Measurements from ENCODE around the gene COL1A1. TPM values are rescaled to one million over a fixed set of nuclear protein-coding genes. Genes with fewer than 3 reads are reported as not detected.

Gene COL1A1
- total RNA-seq, 1 experiment from 2014 or later: 23.4 TPM

- H3K4me3 Mint-ChIP-seq (ENCODE audit: unreplicated experiment): no peak overlapping the region
- no peaks in the 10 kb centered on the region for H3K9me3 ChIP-seq
- TF ChIP-seq CTCF (IDR thresholded peaks at IDR 0.05; ENCODE audit: insufficient read depth in 1 of 2, low read depth in 1 of 2, low read length in 1 of 2, severe bottlenecking in 1 of 2, unreplicated experiment in 1 of 2): no peak
- ChIA-PET POLR2A (no interaction called here), CTCF (interaction anchor here (0.6 to 1.8 kb wide), 3 partner anchors 13 to 89 kb away, joined by 3 to 11 read pairs (median 4); no protein-coding TSS in a partner anchor)
- no peak overlapping the region for H3K27ac Mint-ChIP-seq (ENCODE audit: unreplicated experiment)
- H3K4me1 ChIP-seq: peaks cover 14% of the 10 kb centered on the region
- no peak overlapping the region for H3K4me3 ChIP-seq (ENCODE audit: low read depth, low read length)
- H3K27me3 Mint-ChIP-seq (ENCODE audit: insufficient read depth, unreplicated experiment): no peaks in the 10 kb centered on the region
- intact Hi-C loops (cut with micrococcal nuclease; ENCODE audit: unreplicated experiment): no loop called here
- no peaks in the 10 kb centered on the region for H3K9me3 Mint-ChIP-seq (ENCODE audit: unreplicated experiment)
- no peaks in the 10 kb centered on the region for H3K36me3 Mint-ChIP-seq (ENCODE audit: insufficient read depth, unreplicated experiment)
- no peak for DNase-seq
- H3K36me3 ChIP-seq (ENCODE audit: control insufficient read depth, insufficient read depth, low read length): no peaks in the 10 kb centered on the region
- H3K4me1 Mint-ChIP-seq (ENCODE audit: low read depth, unreplicated experiment): peaks cover 13% of the 10 kb centered on the region
- H3K27me3 ChIP-seq (replicated peaks; ENCODE audit: control insufficient read depth, insufficient read depth, low read length): no peaks in the 10 kb centered on the region
- no TSS peak for BruUV-seq (replicated peaks)
These were observed 18.5 kb downstream of the COL1A1 start for GRCh38 chr17:50182783-50183420.

- DNase-seq: no peak
- CTCF ChIA-PET: interaction anchor here (0.8 to 1.8 kb wide), 4 partner anchors 8 to 18 kb away, joined by 3 to 11 read pairs (median 4); no protein-coding TSS in a partner anchor
- Histone ChIP-seq H3K9me3 (no peaks in the 10 kb centered on the region), H3K36me3 (ENCODE audit: control insufficient read depth, insufficient read depth, low read length) (no peaks in the 10 kb centered on the region), H3K4me1 (peaks cover 18% of the 10 kb centered on the region), H3K27me3 (replicated peaks; ENCODE audit: control insufficient read depth, insufficient read depth, low read length) (no peaks in the 10 kb centered on the region), H3K4me3 (ENCODE audit: low read depth, low read length) (no peak overlapping the region)
- intact Hi-C loops (cut with micrococcal nuclease; ENCODE audit: unreplicated experiment): no loop called here
- Mint-ChIP-seq H3K27ac (ENCODE audit: unreplicated experiment) (no peak overlapping the region), H3K36me3 (ENCODE audit: insufficient read depth, unreplicated experiment) (no peaks in the 10 kb centered on the region), H3K27me3 (ENCODE audit: insufficient read depth, unreplicated experiment) (no peaks in the 10 kb centered on the region), H3K4me1 (ENCODE audit: low read depth, unreplicated experiment) (peaks cover 17% of the 10 kb centered on the region), H3K4me3 (ENCODE audit: unreplicated experiment) (no peak overlapping the region), H3K9me3 (ENCODE audit: unreplicated experiment) (no peaks in the 10 kb centered on the region)
- TF ChIP-seq CTCF (IDR thresholded peaks at IDR 0.05; ENCODE audit: insufficient read depth in 1 of 2, low read depth in 1 of 2, low read length in 1 of 2, severe bottlenecking in 1 of 2, unreplicated experiment in 1 of 2): no peak
- no TSS peak for BruUV-seq (replicated peaks)
- POLR2A ChIA-PET: interaction anchor here (0.5 to 0.6 kb wide), 2 partner anchors 139 to 362 kb away, joined by 3 to 4 read pairs; no protein-coding TSS in a partner anchor
These were observed 19.6 kb downstream of the COL1A1 start for GRCh38 chr17:50181591-50182560.

- H3K36me3 ChIP-seq (ENCODE audit: control insufficient read depth, insufficient read depth, low read length): no peaks in the 10 kb centered on the region
- no TSS peak for BruUV-seq (replicated peaks)
- no peak overlapping the region for H3K27ac Mint-ChIP-seq (ENCODE audit: unreplicated experiment)
- no peak overlapping the region for H3K4me3 Mint-ChIP-seq (ENCODE audit: unreplicated experiment)
- H3K4me1 Mint-ChIP-seq (ENCODE audit: low read depth, unreplicated experiment): peaks cover 19% of the 10 kb centered on the region
- intact Hi-C loops (cut with micrococcal nuclease; ENCODE audit: unreplicated experiment): no loop called here
- ChIA-PET POLR2A (interaction anchor here (0.6 kb wide), 1 partner anchor 139 kb away, joined by 4 read pairs; no protein-coding TSS in a partner anchor), CTCF (interaction anchor here (0.8 to 1.8 kb wide), 4 partner anchors 8 to 19 kb away, joined by 3 to 11 read pairs (median 4); no protein-coding TSS in a partner anchor)
- peaks cover 23% of the 10 kb centered on the region for H3K4me1 ChIP-seq
- H3K9me3 ChIP-seq: no peaks in the 10 kb centered on the region
- H3K4me3 ChIP-seq (ENCODE audit: low read depth, low read length): no peak overlapping the region
- H3K9me3 Mint-ChIP-seq (ENCODE audit: unreplicated experiment): no peaks in the 10 kb centered on the region
- no peak for DNase-seq
- no peaks in the 10 kb centered on the region for H3K36me3 Mint-ChIP-seq (ENCODE audit: insufficient read depth, unreplicated experiment)
- TF ChIP-seq CTCF (IDR thresholded peaks at IDR 0.05; ENCODE audit: insufficient read depth in 1 of 2, low read depth in 1 of 2, low read length in 1 of 2, severe bottlenecking in 1 of 2, unreplicated experiment in 1 of 2): no peak
- H3K27me3 Mint-ChIP-seq (ENCODE audit: insufficient read depth, unreplicated experiment): no peaks in the 10 kb centered on the region
- H3K27me3 ChIP-seq (replicated peaks; ENCODE audit: control insufficient read depth, insufficient read depth, low read length): no peaks in the 10 kb centered on the region
These were observed 20.3 kb downstream of the COL1A1 start for GRCh38 chr17:50181144-50181543.

Data from Caco-2 (cell line).